H9 (cell line): ENCODE measurements around the gene TAF3. TPM values are rescaled to one million over a fixed set of nuclear protein-coding genes. Genes with fewer than 3 reads are reported as not detected.

Experiments used
- DNase-seq: peaks from one replicate; pipeline ENCODE4 v3.0.0-alpha.2; 2017
- H2AFZ ChIP-seq: one replicate; pipeline ENCODE4 v1.6.1; 2013; ENCODE audit warnings: mild to moderate bottlenecking, low read length, control low read depth, moderate library complexity
- H2AK5ac ChIP-seq: 2 replicates; pipeline ENCODE4 v1.6.1; 2013; ENCODE audit warnings: low read length, control low read depth, mixed read lengths; ENCODE audit not compliant: insufficient read length
- H2BK120ac ChIP-seq: one replicate; pipeline ENCODE4 v1.6.1; 2013; ENCODE audit warnings: low read depth, mild to moderate bottlenecking, low read length, control low read depth, inconsistent platforms; ENCODE audit not compliant: poor library complexity, severe bottlenecking
- H2BK12ac ChIP-seq: 2 replicates; pipeline ENCODE4 v1.6.1; 2013; ENCODE audit warnings: low read length, control low read depth, mixed read lengths, low read depth; ENCODE audit not compliant: insufficient read length
- H2BK15ac ChIP-seq: 2 replicates; pipeline ENCODE4 v1.6.1; 2013; ENCODE audit warnings: low read depth, low read length, control low read depth
- H2BK20ac ChIP-seq: one replicate; pipeline ENCODE4 v1.6.1; 2013; ENCODE audit warnings: low read depth, mild to moderate bottlenecking, low read length, control low read depth, inconsistent platforms; ENCODE audit not compliant: poor library complexity, severe bottlenecking
- H2BK5ac ChIP-seq: 2 replicates; pipeline ENCODE4 v1.6.1; 2013; ENCODE audit warnings: low read length, control low read depth, mixed read lengths; ENCODE audit not compliant: insufficient read length
- H3K14ac ChIP-seq: 2 replicates; pipeline ENCODE4 v1.6.1; 2013; ENCODE audit warnings: low read length, control low read depth; ENCODE audit not compliant: insufficient read depth
- H3K18ac ChIP-seq: 2 replicates; pipeline ENCODE4 v1.6.1; 2013; ENCODE audit warnings: low read depth, mild to moderate bottlenecking, mixed read lengths, low read length, control low read depth; ENCODE audit not compliant: insufficient read length
- H3K23ac ChIP-seq: 2 replicates; pipeline ENCODE4 v1.6.1; 2013; ENCODE audit warnings: low read length, control low read depth, mixed read lengths, low read depth; ENCODE audit not compliant: insufficient read length
- H3K23me2 ChIP-seq: 2 replicates; pipeline ENCODE4 v1.6.1; 2013; ENCODE audit warnings: low read depth, mild to moderate bottlenecking, mixed read lengths, low read length, control low read depth; ENCODE audit not compliant: insufficient read length, poor library complexity, severe bottlenecking
- H3K27ac ChIP-seq: 2 replicates; pipeline ENCODE4 v1.5.1; 2013; ENCODE audit warnings: low read length, control low read depth, mixed read lengths, low read depth; ENCODE audit not compliant: insufficient read length
- H3K27me3 ChIP-seq: 2 replicates; pipeline ENCODE4 v1.6.1; 2013; ENCODE audit warnings: low read length, control low read depth, inconsistent platforms; ENCODE audit not compliant: insufficient read depth
- H3K4ac ChIP-seq: 2 replicates; pipeline ENCODE4 v1.6.1; 2013; ENCODE audit warnings: low read depth, mild to moderate bottlenecking, control low read depth, inconsistent platforms, low read length, moderate library complexity
- H3K4me1 ChIP-seq: 2 replicates; pipeline ENCODE4 v1.6.1; 2013; ENCODE audit warnings: low read length, control low read depth, inconsistent platforms; ENCODE audit not compliant: insufficient read depth
- H3K4me2 ChIP-seq: 2 replicates; pipeline ENCODE4 v1.6.1; 2013; ENCODE audit warnings: low read length, control low read depth, mixed read lengths; ENCODE audit not compliant: insufficient read length, insufficient read depth
- H3K56ac ChIP-seq: 2 replicates; pipeline ENCODE4 v1.6.1; 2013; ENCODE audit warnings: low read depth, mild to moderate bottlenecking, mixed read lengths, low read length, control low read depth; ENCODE audit not compliant: insufficient read length
- H3K79me1 ChIP-seq: 2 replicates; pipeline ENCODE4 v1.6.1; 2013; ENCODE audit warnings: low read depth, mild to moderate bottlenecking, moderate library complexity, low read length, control low read depth, inconsistent platforms; ENCODE audit not compliant: insufficient read depth, poor library complexity, severe bottlenecking
- H3K79me2 ChIP-seq: 2 replicates; pipeline ENCODE4 v1.6.1; 2013; ENCODE audit warnings: low read length, control low read depth, inconsistent platforms; ENCODE audit not compliant: insufficient read depth
- H3K9ac ChIP-seq: 2 replicates; pipeline ENCODE4 v1.6.1; 2013; ENCODE audit warnings: low read length, control low read depth, mixed read lengths; ENCODE audit not compliant: insufficient read length; ENCODE audit errors: extremely low read depth
- H3K9me3 ChIP-seq: one replicate; pipeline ENCODE4 v1.6.1; 2013; ENCODE audit warnings: low read depth, low read length, inconsistent platforms; ENCODE audit not compliant: control insufficient read depth
- H3T11ph ChIP-seq: one replicate; pipeline ENCODE4 v1.6.1; 2013; ENCODE audit warnings: mild to moderate bottlenecking, low read length, control low read depth, inconsistent platforms
- H4K20me1 ChIP-seq: one replicate; pipeline ENCODE4 v1.6.1; 2013; ENCODE audit not compliant: control insufficient read depth, insufficient read length, insufficient read depth
- H4K5ac ChIP-seq: 2 replicates; pipeline ENCODE4 v1.6.1; 2013; ENCODE audit warnings: low read depth, mild to moderate bottlenecking, mixed read lengths, low read length, control low read depth; ENCODE audit not compliant: insufficient read length
- H4K8ac ChIP-seq: replicated peaks from 2 replicates; pipeline ENCODE4 v1.6.1; 2013; ENCODE audit warnings: low read length, control low read depth, mixed read lengths, low read depth; ENCODE audit not compliant: insufficient read length
- H4K91ac ChIP-seq: 2 replicates; pipeline ENCODE4 v1.6.1; 2013; ENCODE audit warnings: low read depth, mild to moderate bottlenecking, moderate library complexity, mixed read lengths, low read length, control low read depth; ENCODE audit not compliant: insufficient read length
- H3K27ac Mint-ChIP-seq, 3 experiments: 2 replicates in 2 of 3; 3 replicates in 1 of 3; pipeline ENCODE4 v1.8.0; 2020 to 2021; ENCODE audit warnings: mixed read lengths in 3 of 3, mild to moderate bottlenecking in 1 of 3, moderate library complexity in 1 of 3
- H3K27me3 Mint-ChIP-seq: 2 replicates; pipeline ENCODE4 v1.8.0; 2021; ENCODE audit warnings: low read depth, mild to moderate bottlenecking, moderate library complexity, mixed read lengths
- H3K36me3 Mint-ChIP-seq, 3 experiments: 2 replicates in 2 of 3; 3 replicates in 1 of 3; pipeline ENCODE4 v1.8.0; 2020 to 2021; ENCODE audit warnings: low read depth in 3 of 3, mixed read lengths in 3 of 3; ENCODE audit not compliant: insufficient read depth in 1 of 3
- H3K4me1 Mint-ChIP-seq, 2 experiments: 2 replicates each; pipeline ENCODE4 v1.8.0; 2020; ENCODE audit warnings: mixed read lengths in 2 of 2
- H3K4me3 Mint-ChIP-seq, 2 experiments: 2 replicates in 1 of 2; 3 replicates in 1 of 2; pipeline ENCODE4 v1.8.0; 2020 to 2021; ENCODE audit warnings: mild to moderate bottlenecking in 2 of 2, mixed read lengths in 2 of 2, moderate library complexity in 1 of 2
- H3K9me3 Mint-ChIP-seq, 2 experiments: 2 replicates in 1 of 2; 3 replicates in 1 of 2; pipeline ENCODE4 v1.8.0; 2020; ENCODE audit warnings: mild to moderate bottlenecking in 2 of 2, mixed read lengths in 2 of 2, moderate library complexity in 1 of 2
- CTCF ChIP-seq: fragments of 200-600 bp; sonication (generic); conservative IDR thresholded peaks from 3 replicates; pipeline ENCODE4 v1.8.0; 2021; ENCODE audit warnings: antibody characterized with exemption, mild to moderate bottlenecking
- WGBS: extraction: QIAGEN DNeasy Blood & Tissue Kit; methylation state at CpG from one replicate; pipeline ENCODE4 v1.1.7; 2013; ENCODE audit warnings: missing lambda C conversion rate, low lambda C conversion rate, mixed read lengths; ENCODE audit not compliant: insufficient read length; ENCODE audit errors: extremely low coverage; 5-methylcytosine and 5-hydroxymethylcytosine counted together
- total RNA-seq: library from RNA; stranded (reverse); gene quantifications from 2 replicates; pipeline ENCODE4 v1.2.1, GENCODE V29; 2021

The TAF3 gene
- total RNA-seq, 1 experiment from 2014 or later: 10.2 TPM

- no peak overlapping the region for H3K27ac ChIP-seq
- no peak overlapping the region for H2BK12ac ChIP-seq
- no peak overlapping the region for H2AFZ ChIP-seq
- H3K4me1 ChIP-seq: no peaks in the 10 kb centered on the region
- no peaks in the 10 kb centered on the region for H3K79me2 ChIP-seq
- H2BK120ac ChIP-seq: no peak overlapping the region
- H3K9me3 Mint-ChIP-seq: no peaks in the 10 kb centered on the region
- no peak overlapping the region for H4K5ac ChIP-seq
- no peak for TF ChIP-seq CTCF
- no peaks in the 10 kb centered on the region for H3K9me3 ChIP-seq
- H3K27ac Mint-ChIP-seq: peak overlapping the region in 1 of 3 experiments; percentile 3; a peak in 1 of 7 replicates
- no peak overlapping the region for H3K4me2 ChIP-seq
- no peak overlapping the region for H4K91ac ChIP-seq
- no peak for DNase-seq
- no CpG with 5 or more reads among the region's 2 CpGs for WGBS
- no peak overlapping the region for H2BK5ac ChIP-seq
- peaks cover 6 to 16% (median 13%) of the 10 kb centered on the region in 3 experiments; a peak in 6 of 7 replicates for H3K36me3 Mint-ChIP-seq
- no peak overlapping the region for H3K4me3 Mint-ChIP-seq
- H3K23ac ChIP-seq: no peak overlapping the region
- no peaks in the 10 kb centered on the region for H3K79me1 ChIP-seq
- no peak overlapping the region for H3K4ac ChIP-seq
- no peak overlapping the region for H2AK5ac ChIP-seq
- no peak overlapping the region for H3T11ph ChIP-seq
- no peak overlapping the region for H3K9ac ChIP-seq
- no peak overlapping the region for H3K18ac ChIP-seq
- no peaks in the 10 kb centered on the region for H3K27me3 ChIP-seq
- no peak overlapping the region for H3K14ac ChIP-seq
- H3K56ac ChIP-seq: no peak overlapping the region
- no peaks in the 10 kb centered on the region for H3K27me3 Mint-ChIP-seq
- no peak overlapping the region for H4K8ac ChIP-seq
- H3K23me2 ChIP-seq: no peaks in the 10 kb centered on the region
- H2BK20ac ChIP-seq: no peak overlapping the region
- no peaks in the 10 kb centered on the region for H4K20me1 ChIP-seq
- no peak overlapping the region for H2BK15ac ChIP-seq
- 0 out of 4 replicates have a peak, but pooled peaks cover 0 to 2% of the 10 kb centered on the region in 2 experiments for H3K4me1 Mint-ChIP-seq
Measured at GRCh38 chr10:7965457-7965856, 147.2 kb downstream of the TAF3 start.
